ENCODE data around the gene STARD5.

Gene STARD5

DNA sequence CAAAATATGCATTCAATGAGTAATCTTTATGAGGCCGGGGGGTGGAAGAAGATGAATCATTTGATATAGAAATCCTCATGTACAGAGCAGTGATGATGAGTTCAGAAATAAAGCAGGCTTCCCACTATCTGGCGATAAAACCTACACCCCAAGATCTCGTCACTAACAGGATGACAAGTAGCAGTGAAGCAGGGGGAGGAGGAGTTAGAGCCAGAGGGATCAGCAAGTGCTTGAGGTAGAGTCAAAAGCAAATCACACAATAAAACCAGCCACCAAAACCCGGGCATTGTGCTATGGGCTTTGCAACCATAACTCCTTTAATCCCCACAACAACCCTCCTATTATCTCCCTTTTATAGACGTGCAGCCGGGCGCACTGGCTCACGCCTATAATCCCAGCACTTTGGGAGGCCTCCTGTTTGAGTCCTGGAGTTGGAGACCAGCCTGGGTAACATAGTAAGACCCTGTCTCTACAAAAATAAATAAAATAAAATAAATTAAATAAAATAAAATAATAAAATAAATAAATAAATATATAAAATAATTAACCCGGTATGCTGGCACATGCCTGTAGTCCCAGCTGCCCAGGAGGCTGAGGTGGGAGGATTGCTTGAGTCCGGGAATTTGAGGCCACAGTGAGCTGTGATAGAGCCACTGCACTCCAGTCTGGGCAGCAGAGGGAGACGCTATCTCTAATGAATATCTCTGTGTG, 53.0 kb downstream of the STARD5 start:
- TF ChIP-seq CREB1 (IDR thresholded peaks at IDR 0.05; ENCODE audit: low read depth) (no peak), YY1 (IDR thresholded peaks at IDR 0.05; ENCODE audit: low read depth) (no peak), EP300 (IDR thresholded peaks at IDR 0.05; ENCODE audit: borderline replicate concordance) (no peak), TEAD4 (IDR thresholded peaks at IDR 0.05) (no peak), FOXM1 (IDR thresholded peaks at IDR 0.05; ENCODE audit: borderline replicate concordance, low read depth) (no peak)
- TF ChIP-seq, protein P1, sequence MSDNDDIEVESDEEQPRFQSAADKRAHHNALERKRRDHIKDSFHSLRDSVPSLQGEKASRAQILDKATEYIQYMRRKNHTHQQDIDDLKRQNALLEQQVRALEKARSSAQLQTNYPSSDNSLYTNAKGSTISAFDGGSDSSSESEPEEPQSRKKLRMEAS (IDR thresholded peaks at IDR 0.05), result no peak

DNA sequence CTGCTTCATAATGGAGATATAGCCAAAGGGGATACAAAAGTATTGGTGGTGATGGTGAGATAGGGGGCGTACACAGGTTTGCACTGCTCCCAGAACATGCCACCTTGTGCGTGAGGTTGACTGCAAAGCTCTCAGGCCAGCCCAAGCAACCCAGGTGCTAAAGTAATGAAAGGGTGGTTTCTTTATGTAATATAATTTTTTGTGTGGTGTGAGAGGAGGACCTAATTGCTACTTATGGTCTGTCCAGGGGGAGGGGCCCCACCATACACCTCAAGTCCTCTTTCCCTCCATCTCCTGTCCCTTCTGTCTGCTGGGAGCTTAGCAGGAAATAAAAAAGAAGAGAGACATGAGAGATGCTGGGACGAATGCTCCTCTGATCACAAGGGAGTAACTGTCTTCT, 53.8 kb downstream of the STARD5 start:
- TF ChIP-seq FOXM1 (IDR thresholded peaks at IDR 0.05; ENCODE audit: borderline replicate concordance, low read depth) (no peak), TAF1 (IDR thresholded peaks at IDR 0.05; ENCODE audit: low read depth) (no peak), EGR1 (IDR thresholded peaks at IDR 0.05) (no peak), NFIC (IDR thresholded peaks at IDR 0.05) (no peak), CREB1 (IDR thresholded peaks at IDR 0.05; ENCODE audit: low read depth) (no peak), RAD21 (IDR thresholded peaks at IDR 0.05; ENCODE audit: low read depth) (no peak), YY1 (IDR thresholded peaks at IDR 0.05; ENCODE audit: low read depth) (no peak), EP300 (IDR thresholded peaks at IDR 0.05; ENCODE audit: borderline replicate concordance) (no peak)

GRCh38 chr15:81268881-81269601, 54.9 kb downstream of the STARD5 start:
- TF ChIP-seq TEAD4 (IDR thresholded peaks at IDR 0.05) (no peak), FOXM1 (IDR thresholded peaks at IDR 0.05; ENCODE audit: borderline replicate concordance, low read depth) (no peak), EP300 (IDR thresholded peaks at IDR 0.05; ENCODE audit: borderline replicate concordance) (no peak), CREB1 (IDR thresholded peaks at IDR 0.05; ENCODE audit: low read depth) (no peak), ZBTB7A (IDR thresholded peaks at IDR 0.05; ENCODE audit: low read depth) (no peak), EGR1 (IDR thresholded peaks at IDR 0.05) (no peak), TAF1 (IDR thresholded peaks at IDR 0.05; ENCODE audit: low read depth) (no peak), NFIC (IDR thresholded peaks at IDR 0.05) (no peak), TCF12 (IDR thresholded peaks at IDR 0.05; ENCODE audit: low read depth) (no peak), CEBPB (IDR thresholded peaks at IDR 0.05) (no peak), USF1 (IDR thresholded peaks at IDR 0.05) (no peak), YY1 (IDR thresholded peaks at IDR 0.05; ENCODE audit: low read depth) (no peak), RAD21 (IDR thresholded peaks at IDR 0.05; ENCODE audit: low read depth) (no peak)
- TF ChIP-seq, protein P1 (IDR thresholded peaks at IDR 0.05), result no peak
- TF ChIP-seq, protein P2, sequence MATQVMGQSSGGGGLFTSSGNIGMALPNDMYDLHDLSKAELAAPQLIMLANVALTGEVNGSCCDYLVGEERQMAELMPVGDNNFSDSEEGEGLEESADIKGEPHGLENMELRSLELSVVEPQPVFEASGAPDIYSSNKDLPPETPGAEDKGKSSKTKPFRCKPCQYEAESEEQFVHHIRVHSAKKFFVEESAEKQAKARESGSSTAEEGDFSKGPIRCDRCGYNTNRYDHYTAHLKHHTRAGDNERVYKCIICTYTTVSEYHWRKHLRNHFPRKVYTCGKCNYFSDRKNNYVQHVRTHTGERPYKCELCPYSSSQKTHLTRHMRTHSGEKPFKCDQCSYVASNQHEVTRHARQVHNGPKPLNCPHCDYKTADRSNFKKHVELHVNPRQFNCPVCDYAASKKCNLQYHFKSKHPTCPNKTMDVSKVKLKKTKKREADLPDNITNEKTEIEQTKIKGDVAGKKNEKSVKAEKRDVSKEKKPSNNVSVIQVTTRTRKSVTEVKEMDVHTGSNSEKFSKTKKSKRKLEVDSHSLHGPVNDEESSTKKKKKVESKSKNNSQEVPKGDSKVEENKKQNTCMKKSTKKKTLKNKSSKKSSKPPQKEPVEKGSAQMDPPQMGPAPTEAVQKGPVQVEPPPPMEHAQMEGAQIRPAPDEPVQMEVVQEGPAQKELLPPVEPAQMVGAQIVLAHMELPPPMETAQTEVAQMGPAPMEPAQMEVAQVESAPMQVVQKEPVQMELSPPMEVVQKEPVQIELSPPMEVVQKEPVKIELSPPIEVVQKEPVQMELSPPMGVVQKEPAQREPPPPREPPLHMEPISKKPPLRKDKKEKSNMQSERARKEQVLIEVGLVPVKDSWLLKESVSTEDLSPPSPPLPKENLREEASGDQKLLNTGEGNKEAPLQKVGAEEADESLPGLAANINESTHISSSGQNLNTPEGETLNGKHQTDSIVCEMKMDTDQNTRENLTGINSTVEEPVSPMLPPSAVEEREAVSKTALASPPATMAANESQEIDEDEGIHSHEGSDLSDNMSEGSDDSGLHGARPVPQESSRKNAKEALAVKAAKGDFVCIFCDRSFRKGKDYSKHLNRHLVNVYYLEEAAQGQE (IDR thresholded peaks at IDR 0.05; ENCODE audit: low read depth), result no peak

DNA sequence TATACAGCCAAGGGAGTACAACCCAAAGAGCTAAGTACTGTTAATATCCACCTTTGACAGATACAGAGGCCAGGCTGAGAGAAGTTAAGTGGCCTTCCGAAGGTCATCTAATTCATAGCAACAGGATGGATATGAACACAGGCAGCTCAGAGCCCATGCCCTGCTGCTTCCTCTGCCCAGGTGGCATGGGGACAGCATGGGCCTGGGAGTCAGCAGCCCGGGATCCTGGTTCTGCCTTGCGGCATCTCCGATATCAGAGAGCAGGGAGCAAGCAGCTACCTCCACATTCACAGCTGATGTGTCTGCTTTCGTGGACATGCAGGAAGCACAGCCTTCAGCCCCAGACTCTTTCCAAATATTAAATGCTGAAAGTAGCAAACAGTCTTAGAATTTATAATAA, 55.6 kb downstream of the STARD5 start:
- TF ChIP-seq NFIC (IDR thresholded peaks at IDR 0.05), result no peak
- TF ChIP-seq EP300 (IDR thresholded peaks at IDR 0.05; ENCODE audit: borderline replicate concordance), result no peak
- TF ChIP-seq CREB1 (IDR thresholded peaks at IDR 0.05; ENCODE audit: low read depth), result no peak
- TF ChIP-seq CEBPB (IDR thresholded peaks at IDR 0.05), result no peak
- TF ChIP-seq ZBTB7A (IDR thresholded peaks at IDR 0.05; ENCODE audit: low read depth), result no peak
- no peak for TF ChIP-seq TAF1 (IDR thresholded peaks at IDR 0.05; ENCODE audit: low read depth)

GRCh38 chr15:81265944-81266775, 57.8 kb downstream of the STARD5 start:
- TF ChIP-seq RAD21 (IDR thresholded peaks at IDR 0.05; ENCODE audit: low read depth) (peak; percentile 89), TCF12 (IDR thresholded peaks at IDR 0.05; ENCODE audit: low read depth) (no peak), TEAD4 (IDR thresholded peaks at IDR 0.05) (peak; percentile 27; the same call in 1 of the 2 replicates), USF1 (IDR thresholded peaks at IDR 0.05) (peak; percentile 46), NFIC (IDR thresholded peaks at IDR 0.05) (no peak)
- TF ChIP-seq, protein P1 (IDR thresholded peaks at IDR 0.05), result peak; percentile 87

GRCh38 chr15:81265256-81265943, 58.5 kb downstream of the STARD5 start:
- TF ChIP-seq TAF1 (IDR thresholded peaks at IDR 0.05; ENCODE audit: low read depth) (no peak), EGR1 (IDR thresholded peaks at IDR 0.05) (no peak), YY1 (IDR thresholded peaks at IDR 0.05; ENCODE audit: low read depth) (no peak), TCF12 (IDR thresholded peaks at IDR 0.05; ENCODE audit: low read depth) (no peak), CEBPB (IDR thresholded peaks at IDR 0.05) (no peak), EP300 (IDR thresholded peaks at IDR 0.05; ENCODE audit: borderline replicate concordance) (no peak), TEAD4 (IDR thresholded peaks at IDR 0.05) (no peak), USF1 (IDR thresholded peaks at IDR 0.05) (no peak), NFIC (IDR thresholded peaks at IDR 0.05) (no peak), CREB1 (IDR thresholded peaks at IDR 0.05; ENCODE audit: low read depth) (no peak), FOXM1 (IDR thresholded peaks at IDR 0.05; ENCODE audit: borderline replicate concordance, low read depth) (no peak), ZBTB7A (IDR thresholded peaks at IDR 0.05; ENCODE audit: low read depth) (no peak), RAD21 (IDR thresholded peaks at IDR 0.05; ENCODE audit: low read depth) (no peak)
- TF ChIP-seq, protein P1 (IDR thresholded peaks at IDR 0.05), result no peak
- TF ChIP-seq, protein P2 (IDR thresholded peaks at IDR 0.05; ENCODE audit: low read depth), result no peak
